Mammary epithelial cell (primary cell): ENCODE results near the gene ZNF79.

Experiments used
- EZH2 ChIP-seq: IDR thresholded peaks from 2 replicates; pipeline ENCODE4 v1.6.1; 2012; ENCODE audit warnings: low read length, inconsistent platforms, borderline replicate concordance
- TF ChIP-seq, protein P1 (sequence below), 2 donors: IDR thresholded peaks in 1 of 2; conservative IDR thresholded peaks in 1 of 2; 2 replicates each; pipeline ENCODE4 v1.5.1; 2011 to 2012; ENCODE audit warnings: inconsistent platforms in 2 of 2, low read length in 2 of 2, mild to moderate bottlenecking in 2 of 2, control low read depth in 1 of 2, low read depth in 1 of 2; ENCODE audit not compliant: insufficient read depth in 1 of 2; ENCODE audit errors: extremely low read depth in 1 of 2

DNA sequence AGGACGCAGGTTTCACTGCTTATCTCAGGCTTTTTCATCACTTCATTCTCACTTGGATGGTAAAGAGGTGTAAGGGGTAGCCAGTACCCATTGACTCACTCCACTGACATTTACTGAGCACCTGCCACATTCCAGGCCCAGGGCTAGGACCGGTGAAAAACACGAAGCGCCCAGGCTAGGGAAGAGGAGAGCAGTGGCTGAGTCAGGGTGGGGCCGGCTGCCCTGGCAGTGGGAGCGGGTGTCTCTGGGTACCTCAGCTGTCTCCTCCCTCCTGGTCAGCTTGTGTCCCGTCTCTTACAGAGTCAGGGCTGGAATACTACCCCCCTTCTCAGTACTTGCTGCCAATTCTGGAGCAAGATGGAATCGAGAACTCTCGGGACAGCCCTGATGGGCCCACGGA lies 49.3 kb downstream of the ZNF79 start:
- TF ChIP-seq, protein P1, sequence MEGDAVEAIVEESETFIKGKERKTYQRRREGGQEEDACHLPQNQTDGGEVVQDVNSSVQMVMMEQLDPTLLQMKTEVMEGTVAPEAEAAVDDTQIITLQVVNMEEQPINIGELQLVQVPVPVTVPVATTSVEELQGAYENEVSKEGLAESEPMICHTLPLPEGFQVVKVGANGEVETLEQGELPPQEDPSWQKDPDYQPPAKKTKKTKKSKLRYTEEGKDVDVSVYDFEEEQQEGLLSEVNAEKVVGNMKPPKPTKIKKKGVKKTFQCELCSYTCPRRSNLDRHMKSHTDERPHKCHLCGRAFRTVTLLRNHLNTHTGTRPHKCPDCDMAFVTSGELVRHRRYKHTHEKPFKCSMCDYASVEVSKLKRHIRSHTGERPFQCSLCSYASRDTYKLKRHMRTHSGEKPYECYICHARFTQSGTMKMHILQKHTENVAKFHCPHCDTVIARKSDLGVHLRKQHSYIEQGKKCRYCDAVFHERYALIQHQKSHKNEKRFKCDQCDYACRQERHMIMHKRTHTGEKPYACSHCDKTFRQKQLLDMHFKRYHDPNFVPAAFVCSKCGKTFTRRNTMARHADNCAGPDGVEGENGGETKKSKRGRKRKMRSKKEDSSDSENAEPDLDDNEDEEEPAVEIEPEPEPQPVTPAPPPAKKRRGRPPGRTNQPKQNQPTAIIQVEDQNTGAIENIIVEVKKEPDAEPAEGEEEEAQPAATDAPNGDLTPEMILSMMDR (conservative IDR thresholded peaks at IDR 0.05 in 1 of 2, IDR thresholded peaks at IDR 0.05 in 1 of 2; ENCODE audit: extremely low read depth in 1 of 2, insufficient read depth in 1 of 2, low read depth in 1 of 2, low read length in 2 of 2): no peak
- TF ChIP-seq EZH2: no peak
